ENCODE results near the gene ABCA5.

DNA sequence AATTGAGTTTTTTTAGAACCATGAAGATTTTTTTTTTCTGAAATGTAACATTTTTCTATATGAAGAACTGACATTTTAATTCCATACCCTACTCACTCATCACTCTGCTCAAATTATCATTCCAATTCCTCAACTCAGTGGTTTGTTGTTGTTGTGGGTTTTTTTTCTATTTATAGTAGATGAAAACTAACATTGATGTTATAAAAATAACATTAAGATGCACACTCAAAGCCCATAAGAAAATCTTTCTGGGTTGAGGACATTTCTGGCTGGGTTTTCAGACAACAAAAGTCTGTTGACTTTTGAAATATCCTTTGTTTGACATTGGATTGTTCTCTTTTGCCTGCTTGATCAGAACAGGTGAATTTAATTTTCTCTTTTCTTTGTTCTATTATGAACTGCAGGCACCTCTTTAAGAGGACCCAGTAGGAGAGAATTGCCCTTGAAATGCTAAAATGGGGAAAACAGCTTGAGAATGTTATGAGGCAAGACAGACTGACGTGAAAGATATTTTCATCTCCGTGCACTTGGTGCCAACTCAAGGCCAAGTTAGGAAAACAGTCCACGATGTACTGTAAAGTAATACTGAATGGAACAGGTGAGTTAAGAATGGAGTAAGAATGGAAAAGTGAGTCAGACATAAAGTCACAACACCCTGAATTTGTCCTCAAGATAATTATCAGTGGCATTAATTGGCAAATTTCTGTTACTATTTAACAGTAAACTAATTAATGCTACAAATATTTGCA, 16.1 kb upstream of the ABCA5 start:
- TF ChIP-seq, protein P1, sequence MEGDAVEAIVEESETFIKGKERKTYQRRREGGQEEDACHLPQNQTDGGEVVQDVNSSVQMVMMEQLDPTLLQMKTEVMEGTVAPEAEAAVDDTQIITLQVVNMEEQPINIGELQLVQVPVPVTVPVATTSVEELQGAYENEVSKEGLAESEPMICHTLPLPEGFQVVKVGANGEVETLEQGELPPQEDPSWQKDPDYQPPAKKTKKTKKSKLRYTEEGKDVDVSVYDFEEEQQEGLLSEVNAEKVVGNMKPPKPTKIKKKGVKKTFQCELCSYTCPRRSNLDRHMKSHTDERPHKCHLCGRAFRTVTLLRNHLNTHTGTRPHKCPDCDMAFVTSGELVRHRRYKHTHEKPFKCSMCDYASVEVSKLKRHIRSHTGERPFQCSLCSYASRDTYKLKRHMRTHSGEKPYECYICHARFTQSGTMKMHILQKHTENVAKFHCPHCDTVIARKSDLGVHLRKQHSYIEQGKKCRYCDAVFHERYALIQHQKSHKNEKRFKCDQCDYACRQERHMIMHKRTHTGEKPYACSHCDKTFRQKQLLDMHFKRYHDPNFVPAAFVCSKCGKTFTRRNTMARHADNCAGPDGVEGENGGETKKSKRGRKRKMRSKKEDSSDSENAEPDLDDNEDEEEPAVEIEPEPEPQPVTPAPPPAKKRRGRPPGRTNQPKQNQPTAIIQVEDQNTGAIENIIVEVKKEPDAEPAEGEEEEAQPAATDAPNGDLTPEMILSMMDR (IDR thresholded peaks at IDR 0.05): no peak
- TF ChIP-seq POLR2AphosphoS5 (IDR thresholded peaks at IDR 0.05): no peak

Measured in upper lobe of left lung (tissue), 4 donors.